Activated CD8-positive, alpha-beta memory T cell treated with anti-CD3 and anti-CD28 coated beads for 1 hour (primary cell): Measurements from ENCODE around the gene SYT4.
"Not testable (repeated sequence)": the region's sequence is repeated elsewhere in the genome, so short reads cannot be mapped to it uniquely, and the experiment has no call there.

Experiments used
- DNase-seq, 2 donors: peaks; one replicate each; pipeline ENCODE4 v3.0.0-alpha.2; 2020; ENCODE audit warnings: low read depth in 1 of 2; ENCODE audit errors: extremely low read depth in 1 of 2

The SYT4 gene, protein sequence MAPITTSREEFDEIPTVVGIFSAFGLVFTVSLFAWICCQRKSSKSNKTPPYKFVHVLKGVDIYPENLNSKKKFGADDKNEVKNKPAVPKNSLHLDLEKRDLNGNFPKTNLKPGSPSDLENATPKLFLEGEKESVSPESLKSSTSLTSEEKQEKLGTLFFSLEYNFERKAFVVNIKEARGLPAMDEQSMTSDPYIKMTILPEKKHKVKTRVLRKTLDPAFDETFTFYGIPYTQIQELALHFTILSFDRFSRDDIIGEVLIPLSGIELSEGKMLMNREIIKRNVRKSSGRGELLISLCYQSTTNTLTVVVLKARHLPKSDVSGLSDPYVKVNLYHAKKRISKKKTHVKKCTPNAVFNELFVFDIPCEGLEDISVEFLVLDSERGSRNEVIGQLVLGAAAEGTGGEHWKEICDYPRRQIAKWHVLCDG

DNA sequence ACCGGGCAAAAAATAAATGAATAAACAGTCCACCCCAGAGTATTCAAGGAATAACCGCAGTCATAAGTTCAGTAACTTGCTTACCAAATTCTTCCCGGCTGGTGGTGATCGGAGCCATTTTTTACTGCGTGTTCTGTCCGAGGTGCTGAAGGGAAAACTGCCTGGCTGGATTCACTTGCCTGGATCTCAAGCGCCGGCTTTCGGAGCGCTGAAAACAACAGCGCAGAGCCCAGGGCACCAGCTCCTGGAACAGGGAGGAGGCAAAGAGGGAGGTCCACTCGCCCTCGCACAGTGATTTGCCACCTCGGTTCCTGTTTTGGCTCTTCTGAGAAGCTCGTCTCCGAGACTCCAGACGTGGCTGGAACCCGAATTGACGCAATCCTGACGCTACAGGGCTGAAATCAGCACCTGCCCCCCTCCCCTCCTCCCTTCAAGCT lies at the start of gene SYT4:
Gene SYT4 (minus strand): TSS at position 327 of the 437 bp plus-strand sequence. CDS start 209 bp downstream, at position 118.
- no peak for DNase-seq

DNA sequence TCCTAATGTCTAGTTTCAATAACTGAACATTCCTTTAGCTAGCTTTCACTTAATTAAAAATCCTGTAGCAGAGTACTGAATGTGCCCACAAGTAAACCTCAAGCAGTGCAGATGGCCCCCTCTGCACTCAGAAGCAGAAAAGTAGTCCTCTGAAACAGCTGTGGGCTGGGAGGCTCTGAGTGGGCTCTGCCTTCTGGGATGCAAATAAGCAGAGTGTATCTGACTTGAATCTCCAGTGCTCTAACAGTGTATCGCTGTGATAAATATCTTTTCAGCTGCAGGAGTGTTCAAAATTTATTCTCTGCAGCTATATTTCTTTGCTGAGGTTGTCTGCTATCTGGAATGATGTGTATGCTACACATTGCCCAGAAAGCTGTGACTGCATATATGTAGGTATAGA lies 44.8 kb upstream of the SYT4 start:
- no peak for DNase-seq

DNA sequence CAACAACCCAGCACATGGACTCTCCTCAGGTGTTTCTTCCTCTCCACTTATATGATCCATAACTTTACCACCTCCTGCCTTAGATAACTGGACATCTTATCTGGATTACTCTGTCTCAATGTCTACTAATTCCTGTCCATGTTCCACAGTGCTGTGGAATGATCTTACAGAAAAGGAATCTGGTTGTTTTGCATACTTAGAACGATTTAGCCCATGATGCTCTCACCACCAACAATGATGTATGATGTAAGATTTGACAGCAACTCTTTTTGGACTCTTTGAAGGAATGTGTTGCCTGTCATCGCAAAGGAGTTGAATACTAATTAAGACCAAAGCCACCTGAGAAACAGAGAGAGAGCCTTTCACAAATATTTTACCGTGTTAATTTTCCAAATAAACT lies 37.7 kb upstream of the SYT4 start:
- no peak for DNase-seq

DNA sequence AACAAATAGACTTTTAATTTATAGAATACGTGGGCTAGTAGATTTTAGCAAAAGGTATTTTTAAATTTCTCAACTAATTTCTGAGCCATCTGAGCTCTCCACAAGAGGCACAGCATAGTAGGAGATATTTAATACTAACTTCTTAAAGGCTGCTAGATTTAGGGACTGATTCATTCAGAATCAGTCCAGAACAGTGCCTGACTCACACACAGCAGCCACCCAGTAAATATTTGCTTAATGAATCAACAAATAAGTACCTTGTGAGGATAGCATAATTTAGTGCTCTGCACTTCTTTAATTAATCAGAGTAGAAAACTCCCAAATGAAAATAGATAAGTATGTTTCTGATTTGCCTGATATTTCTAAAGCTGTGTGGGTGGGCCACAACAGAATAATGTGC lies 35.6 kb upstream of the SYT4 start:
- no peak for DNase-seq

DNA sequence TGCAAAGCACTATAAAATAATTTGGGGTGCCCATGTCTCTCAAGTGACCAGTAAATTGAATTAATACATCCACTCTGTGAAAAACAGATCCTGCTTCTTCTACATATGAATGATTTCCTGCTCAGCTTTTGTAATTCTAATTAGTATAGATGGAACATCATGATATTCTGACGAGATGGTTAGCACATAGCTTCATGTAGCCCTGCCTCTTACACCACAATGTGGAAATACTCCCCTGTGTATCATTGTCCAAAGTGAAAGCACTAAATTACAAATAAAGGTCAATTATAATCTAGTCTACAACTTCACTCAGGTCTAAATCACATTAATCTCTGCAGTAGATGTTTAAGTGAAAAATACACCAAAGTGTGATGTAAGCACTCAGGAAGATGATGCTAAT lies 32.9 kb upstream of the SYT4 start:
- DNase-seq = no peak

DNA sequence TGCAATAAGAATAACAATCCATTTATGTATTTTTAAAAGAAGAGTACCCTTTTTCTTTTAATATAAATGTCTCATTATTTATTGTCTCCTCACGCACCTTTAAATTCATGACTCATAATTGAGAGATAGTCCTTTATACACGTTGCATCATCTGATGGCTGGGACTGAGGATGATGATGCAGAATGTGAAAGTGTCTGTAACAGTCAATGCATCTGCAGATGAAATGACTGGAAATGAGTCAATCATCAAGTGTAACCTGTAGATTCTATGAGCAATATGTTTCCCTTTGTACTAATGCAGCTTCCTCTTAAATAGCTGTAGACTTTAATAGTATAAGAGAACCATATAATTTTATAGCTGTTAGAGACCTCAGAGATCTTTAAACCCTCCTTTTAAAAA lies 26.1 kb upstream of the SYT4 start:
- DNase-seq = no peak

DNA sequence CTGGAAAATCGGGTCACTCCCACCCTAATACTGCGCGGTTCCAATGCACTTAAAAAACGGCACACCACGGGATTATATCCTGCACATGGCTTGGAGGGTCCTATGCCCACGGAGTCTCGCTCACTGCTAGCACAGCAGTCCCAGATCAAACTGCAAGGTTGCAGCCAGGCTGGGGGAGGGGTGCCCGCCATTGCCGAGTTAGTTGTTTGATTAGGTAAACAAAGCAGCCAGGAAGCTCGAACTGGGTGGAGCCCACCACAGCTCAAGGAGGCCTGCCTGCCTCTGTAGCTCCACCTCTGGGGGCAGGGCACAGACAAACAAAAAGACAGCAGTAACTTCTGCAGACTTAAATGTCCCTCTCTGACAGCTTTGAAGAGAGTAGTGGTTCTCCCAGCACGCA lies 8.9 kb upstream of the SYT4 start:
- DNase-seq = not testable (repeated sequence)

DNA sequence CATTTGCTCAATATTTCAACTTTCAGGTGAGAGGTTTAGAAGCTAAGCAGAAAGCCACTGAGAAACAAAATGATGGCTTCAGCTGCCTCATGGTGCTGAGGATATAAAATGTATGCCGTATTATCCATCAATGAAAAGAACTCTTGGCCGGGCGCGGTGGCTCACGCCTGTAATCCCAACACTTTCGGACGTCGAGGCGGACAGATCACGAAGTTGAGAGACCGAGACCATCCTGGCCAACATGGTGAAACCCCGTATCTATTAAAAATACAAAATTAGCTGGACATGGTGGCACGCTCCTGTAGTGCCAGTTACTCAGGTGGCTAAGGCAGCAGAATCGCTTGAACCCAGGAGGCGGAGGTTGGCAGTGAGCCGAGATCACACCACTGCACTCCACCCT lies 6.0 kb upstream of the SYT4 start:
- DNase-seq = no peak

DNA sequence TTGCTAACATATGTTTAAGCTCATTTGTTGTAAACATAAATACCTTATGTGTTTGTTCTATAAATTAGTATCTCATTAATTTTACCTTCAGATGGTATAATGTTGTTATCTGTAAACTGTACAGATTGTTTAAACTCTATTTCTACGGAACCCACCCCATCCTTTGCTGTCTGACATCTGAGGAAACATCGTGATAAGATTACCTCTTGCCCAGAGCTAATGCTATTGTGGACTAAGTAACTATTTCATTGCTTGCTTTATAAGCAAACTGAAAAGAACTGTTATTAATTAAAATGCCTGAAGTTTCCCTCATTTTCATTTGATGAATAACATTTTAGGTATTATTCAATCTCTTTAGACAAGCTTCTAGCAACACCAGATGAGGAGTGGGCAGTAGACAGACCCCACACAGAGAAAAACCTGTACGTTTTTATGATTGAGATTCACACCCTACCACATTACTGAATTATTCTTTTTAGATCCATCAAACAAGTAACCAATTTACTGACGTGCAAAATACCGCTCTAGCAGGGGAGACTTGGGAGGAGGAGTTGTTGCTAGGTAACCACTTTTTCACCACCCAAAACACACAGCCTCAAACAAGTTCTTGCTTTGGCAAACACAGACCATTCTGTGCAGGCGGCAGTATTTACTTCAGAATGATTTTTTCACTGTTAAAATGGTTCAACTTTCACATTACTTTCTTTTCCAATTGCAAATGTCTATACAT lies 1.9 kb upstream of the SYT4 start:
- DNase-seq = no peak

DNA sequence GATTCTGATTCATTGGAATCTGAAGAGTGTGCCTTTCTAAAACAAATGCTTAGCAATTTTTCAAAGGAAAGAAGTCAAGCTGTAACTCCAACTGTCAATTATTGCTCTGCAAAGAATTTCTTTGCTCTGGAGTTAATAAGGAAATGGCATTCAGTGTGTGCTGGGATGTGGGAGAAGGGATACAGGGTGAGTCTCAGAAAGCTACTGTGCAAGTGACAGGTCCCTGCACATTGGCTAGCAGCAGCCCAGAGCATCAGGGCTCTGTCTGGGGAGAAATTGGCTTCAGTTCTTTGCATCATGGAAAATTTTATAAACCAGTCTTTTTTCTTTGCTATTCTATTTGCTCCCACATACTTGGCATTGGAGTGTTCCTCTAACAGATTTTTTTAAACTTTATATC lies 1.1 kb upstream of the SYT4 start:
- no peak for DNase-seq

DNA sequence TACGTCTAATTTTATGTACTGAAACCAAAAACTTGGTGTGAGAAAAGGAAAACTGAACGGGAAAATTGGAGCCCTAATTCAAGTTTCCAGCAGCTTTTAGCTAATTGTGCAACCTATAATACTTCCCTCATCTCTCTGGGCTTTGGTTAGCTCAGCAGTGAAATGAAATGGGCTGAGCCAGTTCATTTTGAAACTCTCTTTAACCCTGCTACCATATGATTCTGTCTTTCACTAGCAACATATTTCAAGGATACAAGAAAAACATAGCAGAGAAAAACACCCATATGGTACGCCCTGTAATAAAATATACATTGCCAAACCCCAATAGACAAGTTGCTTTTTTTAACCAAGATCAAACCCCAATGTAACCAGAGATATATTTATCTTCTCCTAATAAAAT lies 799 bp downstream of the SYT4 start:
- DNase-seq = no peak

DNA sequence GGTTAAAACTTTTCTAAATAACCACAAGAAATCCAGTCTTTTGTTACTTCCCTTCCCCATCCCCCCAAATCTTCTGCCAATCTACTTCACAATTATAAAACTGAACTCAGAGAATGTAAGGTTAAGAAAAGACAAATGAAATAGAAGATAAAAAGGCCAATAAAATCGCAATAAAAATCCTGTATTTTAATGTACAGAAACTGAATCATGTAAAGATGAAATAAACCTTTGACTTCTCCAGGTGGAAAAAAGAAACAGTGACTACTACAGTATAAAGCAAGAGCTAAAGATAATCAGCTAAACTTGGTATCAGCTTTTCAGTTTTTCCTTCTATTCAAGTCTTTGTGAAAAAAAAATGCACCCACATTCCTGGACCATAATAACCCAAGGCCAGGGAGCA lies 1.7 kb downstream of the SYT4 start:
- no peak for DNase-seq

DNA sequence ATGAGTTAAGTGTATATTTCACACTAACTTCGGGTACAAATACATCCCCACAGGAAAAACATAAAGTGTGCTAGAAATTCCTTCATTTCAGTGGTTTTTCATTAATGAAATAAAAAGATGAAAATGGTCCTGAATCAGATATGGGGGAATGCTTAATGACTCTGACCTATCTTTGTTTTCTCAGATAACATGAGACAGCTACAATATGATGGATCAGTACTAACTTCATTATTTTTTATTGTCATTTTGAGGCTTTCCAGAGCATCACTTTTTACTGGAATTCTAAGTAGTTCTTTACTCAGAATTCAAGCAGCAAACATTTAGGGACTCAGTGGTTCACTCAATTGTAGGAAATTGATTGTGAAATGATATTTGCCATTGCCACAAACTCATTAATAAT lies 2.8 kb downstream of the SYT4 start:
- no peak for DNase-seq

DNA sequence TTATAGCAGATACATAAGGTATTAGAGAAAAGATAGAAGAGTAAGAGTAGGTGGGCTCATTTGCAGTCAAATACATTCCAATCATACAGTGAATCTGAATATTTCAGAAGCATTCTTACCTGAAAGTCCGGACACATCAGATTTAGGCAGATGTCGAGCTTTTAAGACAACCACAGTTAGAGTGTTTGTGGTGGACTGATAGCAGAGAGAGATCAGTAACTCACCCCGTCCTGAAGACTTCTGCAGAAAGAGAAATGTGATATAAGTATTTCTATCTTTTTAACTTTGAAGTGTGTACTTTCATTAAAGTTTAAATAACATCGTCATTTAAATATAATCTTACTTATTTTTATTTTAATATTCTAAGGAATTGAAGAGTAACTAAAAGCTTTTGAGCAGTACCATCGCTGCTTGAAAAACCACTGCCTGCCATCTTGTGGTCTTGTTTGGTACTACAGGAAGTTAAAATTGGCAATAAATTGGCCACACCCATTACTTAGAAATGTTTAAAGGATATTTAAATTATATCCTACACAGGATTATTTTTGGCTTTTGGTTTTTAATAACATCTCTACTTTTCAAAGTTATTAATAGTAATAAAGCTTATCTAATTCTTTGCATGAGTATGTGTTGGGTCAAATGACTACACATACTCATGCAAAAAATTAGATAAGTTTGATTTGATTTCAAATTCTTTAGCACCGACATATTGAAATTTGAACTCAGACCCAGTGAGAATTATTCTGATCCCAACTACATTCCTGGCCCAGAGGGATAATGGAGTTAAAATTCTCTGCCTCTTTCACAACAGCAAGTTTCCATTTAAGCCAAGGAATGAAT lies 5.5 kb downstream of the SYT4 start:
- DNase-seq = no peak

DNA sequence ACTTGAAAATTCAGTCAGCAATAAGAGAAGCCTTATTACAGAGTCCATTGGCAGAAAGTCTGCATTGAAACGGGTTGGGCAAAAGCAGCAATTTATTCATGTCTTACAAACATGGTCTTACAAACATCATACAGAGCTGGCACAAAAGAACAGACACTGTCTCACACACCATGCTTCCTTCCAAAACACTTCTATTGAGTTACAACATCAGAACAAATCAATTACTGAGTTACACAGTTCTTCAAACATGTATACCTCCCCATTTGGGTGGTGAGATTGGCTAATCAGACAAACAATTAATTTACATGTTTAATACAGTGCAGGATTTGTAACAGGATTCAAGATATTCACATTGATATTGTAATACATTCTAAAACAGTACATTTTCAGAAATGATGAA lies 9.5 kb downstream of the SYT4 start:
- DNase-seq = no peak

DNA sequence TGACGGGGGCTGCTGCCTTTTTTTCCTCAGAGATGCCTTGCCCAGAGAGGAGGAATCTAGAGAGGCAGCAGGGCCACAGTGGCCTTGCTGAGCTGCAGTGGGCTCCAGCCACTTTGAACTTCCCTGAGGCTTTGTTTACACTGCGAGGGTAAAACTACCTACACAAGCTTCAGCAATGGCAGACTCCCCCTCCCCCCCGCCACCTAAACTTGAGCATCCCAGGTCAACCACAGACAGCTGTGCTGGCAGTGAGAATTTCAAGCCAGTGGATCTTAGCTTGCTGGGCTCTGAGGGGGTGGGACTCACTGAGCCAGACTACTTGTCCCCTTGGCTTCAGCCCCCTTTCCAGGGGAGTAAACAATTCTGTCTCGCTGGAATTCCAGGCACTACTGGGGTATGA lies 11.8 kb downstream of the SYT4 start:
- DNase-seq = no peak

DNA sequence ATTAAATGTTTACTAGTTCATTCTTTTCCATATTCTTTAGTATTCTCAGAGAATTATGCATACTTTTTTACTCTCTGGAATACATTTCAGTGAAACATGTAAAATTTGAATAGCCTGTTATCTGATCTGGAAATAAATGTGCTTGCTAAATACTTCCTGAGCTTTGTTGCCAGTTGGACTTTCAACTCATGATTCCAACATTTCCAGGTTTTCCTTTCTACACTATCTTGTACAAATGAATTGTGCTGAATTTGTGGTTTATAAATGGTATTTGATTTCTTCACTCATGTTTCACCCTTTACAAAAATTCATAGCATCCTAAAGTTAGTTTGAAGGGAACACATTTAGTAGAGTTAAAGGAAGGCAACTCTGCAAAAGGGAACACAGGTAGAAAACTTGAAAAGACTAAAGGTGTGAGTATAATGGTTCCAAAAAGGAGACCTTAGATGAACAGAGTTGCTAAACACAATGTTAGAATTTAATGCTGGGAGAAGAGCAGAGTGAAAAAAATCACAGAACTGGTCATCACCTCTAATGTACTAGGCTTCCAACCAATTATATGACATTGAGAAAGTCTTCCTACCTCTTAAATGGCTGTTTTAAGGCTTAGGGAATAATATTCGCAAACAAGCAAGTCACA lies 28.6 kb downstream of the SYT4 start:
- no peak for DNase-seq

DNA sequence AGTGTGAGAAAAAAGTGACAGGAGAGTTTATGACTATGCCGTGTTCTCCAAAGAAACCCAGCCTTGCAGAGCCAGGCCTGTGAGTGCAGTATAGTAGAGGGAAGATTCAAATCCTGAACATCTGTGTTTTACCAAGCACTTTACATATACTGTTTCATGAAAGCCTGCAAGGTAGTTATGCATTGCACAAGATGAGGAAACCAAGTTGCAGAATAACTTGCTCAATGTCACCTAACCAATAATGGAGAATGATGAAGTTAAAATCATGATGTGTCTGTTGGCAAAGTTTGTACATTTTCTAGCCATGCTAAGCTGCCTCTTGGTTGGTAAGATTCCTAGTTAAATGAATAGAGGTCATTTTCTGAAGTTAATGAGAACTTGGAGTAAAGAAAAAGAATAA lies 29.3 kb downstream of the SYT4 start:
- DNase-seq = no peak

DNA sequence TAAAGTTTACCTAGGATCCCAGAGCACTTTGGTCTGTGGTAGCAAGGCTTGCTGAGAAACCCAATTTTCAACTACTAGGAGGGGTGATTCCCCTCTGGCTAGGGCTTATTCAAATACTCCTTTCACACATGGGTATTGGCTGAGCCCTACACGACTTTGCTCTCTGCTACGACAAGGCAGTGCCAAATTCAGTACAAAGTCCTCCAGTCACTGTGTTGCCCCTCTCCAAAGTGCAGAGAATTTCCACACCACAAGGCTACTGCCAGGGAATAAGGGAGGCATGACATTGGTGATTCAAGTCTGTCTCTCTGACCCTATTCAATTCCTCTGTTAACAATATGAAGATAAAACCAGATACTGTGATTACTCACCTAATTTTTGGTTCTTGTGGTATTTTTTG lies 38.9 kb downstream of the SYT4 start:
- DNase-seq = no peak

DNA sequence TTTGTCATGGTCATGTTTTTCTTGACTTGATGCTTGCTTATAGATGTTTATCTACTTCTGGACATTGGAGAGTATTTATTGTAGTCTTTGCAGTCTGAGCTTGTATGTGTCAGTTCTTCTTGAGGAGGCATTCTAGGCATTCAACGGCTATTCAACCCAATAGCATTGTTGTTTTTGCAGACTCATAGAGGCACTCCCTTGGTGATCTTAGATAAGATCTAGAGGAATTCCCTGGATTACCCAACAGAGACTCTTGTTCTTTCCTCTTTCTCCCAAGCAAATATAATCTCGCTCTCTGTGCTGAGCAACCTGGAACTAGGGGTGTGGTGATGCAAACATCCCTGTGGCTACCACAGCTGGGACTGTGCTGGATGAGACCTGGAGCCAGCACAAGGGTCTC lies 40.4 kb downstream of the SYT4 start:
- DNase-seq = no peak

DNA sequence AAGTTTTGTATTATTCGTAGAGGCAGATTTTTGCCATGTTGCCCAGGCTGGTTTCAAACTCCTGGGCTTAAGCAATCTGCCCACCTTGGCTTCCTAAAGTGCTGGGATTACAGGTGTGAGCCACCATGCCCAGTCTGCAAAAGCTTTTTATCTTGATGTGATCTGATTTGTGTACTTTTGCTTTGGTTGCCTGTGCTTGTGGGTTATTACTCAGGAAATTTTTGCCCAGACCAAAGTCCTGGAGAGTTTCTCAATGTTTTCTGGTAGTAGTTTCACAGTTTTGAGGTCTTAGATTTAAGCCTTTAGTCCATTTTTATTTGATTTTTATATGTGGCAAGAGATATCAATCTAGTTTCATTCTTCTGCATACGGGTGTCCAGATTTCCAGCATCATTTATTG lies 42.4 kb downstream of the SYT4 start:
- no peak for DNase-seq
